GM12878 (cell line): ENCODE data around the gene DCP1B. TPM values are rescaled to one million over a fixed set of nuclear protein-coding genes. Genes with fewer than 3 reads are reported as not detected.

ENCODE experiments used
- ATAC-seq: fragments of 200-7000 bp; cut with Tn5 transposase; 3 replicates; pipeline ENCODE4 v1.9.1; 2020; ENCODE audit warnings: mild to moderate bottlenecking, moderate library complexity
- BruUV-seq: library from RNA; stranded (reverse); fragments of 400-500 nt; replicated peaks from 2 replicates; lab custom pipeline; 2021; lab: Mats Ljungman, UMichigan
- CTCF ChIA-PET: fragments of 300-600 bp; sonication (Branson Sonifier 250); formaldehyde crosslinking; extraction: SDS; loops from one replicate; lab custom pipeline; 2021; ENCODE audit warnings: inconsistent platforms; lab: Yijun Ruan, JAX
- POLR2A ChIA-PET: fragments of 350-600 bp; formaldehyde crosslinking; extraction: SDS; loops from one replicate; lab custom pipeline; 2021; ENCODE audit warnings: inconsistent platforms; lab: Charles Lee
- RAD21 ChIA-PET: fragments of 300-600 bp; sonication (Branson Sonifier 250); formaldehyde crosslinking; loops from one replicate; lab custom pipeline; 2023; ENCODE audit warnings: antibody characterized with exemption; ENCODE audit not compliant: unreplicated experiment; lab: Charles Lee
- SMC1A ChIA-PET: fragments of 300-600 bp; sonication (Branson Sonifier 250); formaldehyde crosslinking; loops from one replicate; lab custom pipeline; 2023; ENCODE audit not compliant: unreplicated experiment, uncharacterized antibody; lab: Charles Lee
- DNase-seq: peaks from one replicate; pipeline ENCODE4 v3.0.0-alpha.2; 2011; ENCODE audit warnings: low read depth, low spot score
- FAIRE-seq: peaks from 3 replicates; lab custom pipeline; 2011; peaks lifted over from hg19 to GRCh38; lab: Jason Lieb, UNC
- H2AFZ ChIP-seq: 2 replicates; pipeline ENCODE4 v1.6.0; 2011; ENCODE audit warnings: low read depth, low read length, control low read depth; ENCODE audit not compliant: control insufficient read depth
- H3K27ac ChIP-seq: 2 replicates; pipeline ENCODE4 v1.5.1; 2011; ENCODE audit warnings: control low read depth; ENCODE audit not compliant: control insufficient read depth, insufficient read depth
- H3K27me3 ChIP-seq, 2 experiments: replicated peaks in 1 of 2; 2 replicates each; pipeline versions ENCODE4 v1.6.0 to v1.6.1; 2011; ENCODE audit warnings: low read length in 1 of 2; ENCODE audit not compliant: control insufficient read depth in 2 of 2, insufficient read depth in 2 of 2
- H3K36me3 ChIP-seq, 2 experiments: 2 replicates each; pipeline ENCODE4 v1.5.1; 2011; ENCODE audit warnings: low read length in 1 of 2; ENCODE audit not compliant: control insufficient read depth in 2 of 2, insufficient read depth in 2 of 2
- H3K4me1 ChIP-seq: 2 replicates; pipeline ENCODE4 v1.6.1; 2011; ENCODE audit warnings: mild to moderate bottlenecking, low read length, moderate library complexity, mixed read lengths; ENCODE audit not compliant: control insufficient read depth, insufficient read depth
- H3K4me2 ChIP-seq: 2 replicates; pipeline ENCODE4 v1.6.0; 2011; ENCODE audit warnings: control low read depth; ENCODE audit not compliant: control insufficient read depth, insufficient read depth
- H3K4me3 ChIP-seq: fragments of 200-600 bp; sonication (generic); 2 replicates; pipeline ENCODE4 v1.5.1; 2016
- H3K79me2 ChIP-seq: 2 replicates; pipeline ENCODE4 v1.6.0; 2011; ENCODE audit warnings: low read length; ENCODE audit not compliant: control insufficient read depth, insufficient read depth
- H3K9ac ChIP-seq: 2 replicates; pipeline ENCODE4 v1.8.0; 2011; ENCODE audit warnings: low read length, control low read depth, mixed read lengths; ENCODE audit not compliant: control insufficient read depth, insufficient read depth
- H3K9me3 ChIP-seq: replicated peaks from 3 replicates; pipeline ENCODE4 v1.5.1; 2011; ENCODE audit warnings: mild to moderate bottlenecking, low read length; ENCODE audit not compliant: control insufficient read depth, insufficient read depth
- H4K20me1 ChIP-seq: 2 replicates; pipeline ENCODE4 v1.6.0; 2011; ENCODE audit not compliant: control insufficient read depth, insufficient read depth
- BHLHE40 ChIP-seq, 2 experiments: fragments of 450-650 bp in 1 of 2; IDR thresholded peaks; 2 replicates each; pipeline ENCODE4 v1.6.1; 2011 to 2017; ENCODE audit warnings: low read depth in 2 of 2, borderline replicate concordance in 1 of 2, improper control_type of control experiment in 1 of 2, low read length in 1 of 2, mild to moderate bottlenecking in 1 of 2
- CEBPB ChIP-seq, 2 experiments: fragments of 150-350 bp in 1 of 2; IDR thresholded peaks; 2 replicates each; pipeline ENCODE4 v1.6.1; 2012 to 2014; ENCODE audit warnings: low read depth in 2 of 2, low read length in 2 of 2, borderline replicate concordance in 1 of 2, inconsistent platforms in 1 of 2
- CHD2 ChIP-seq: IDR thresholded peaks from 2 replicates; pipeline ENCODE4 v1.6.1; 2011; ENCODE audit warnings: low read depth, low read length, improper control_type of control experiment, borderline replicate concordance
- HDGF ChIP-seq: fragments of 450-650 bp; IDR thresholded peaks from 2 replicates; pipeline ENCODE4 v1.6.1; 2016; ENCODE audit warnings: antibody characterized with exemption
- KAT2A ChIP-seq: conservative IDR thresholded peaks from 2 replicates; pipeline ENCODE4 v1.6.1; 2011; ENCODE audit warnings: low read depth, low read length; ENCODE audit not compliant: control insufficient read depth
- MTA3 ChIP-seq: IDR thresholded peaks from 2 replicates; pipeline ENCODE4 v1.6.1; 2012; ENCODE audit warnings: low read length, inconsistent platforms, borderline replicate concordance
- POLR2A ChIP-seq: IDR thresholded peaks from 2 replicates; pipeline ENCODE4 v1.6.1; 2011; ENCODE audit warnings: low read depth, mild to moderate bottlenecking, low read length
- RAD51 ChIP-seq: fragments of 450-650 bp; IDR thresholded peaks from 2 replicates; pipeline ENCODE4 v1.6.1; 2016; ENCODE audit warnings: moderate library complexity, mild to moderate bottlenecking, inconsistent platforms
- SPI1 ChIP-seq: IDR thresholded peaks from 2 replicates; pipeline ENCODE4 v1.6.1; 2011; ENCODE audit warnings: low read depth, mild to moderate bottlenecking, low read length, moderate library complexity, borderline replicate concordance; ENCODE audit not compliant: insufficient read depth
- WGBS: methylation state at CpG from one replicate; pipeline ENCODE4 v1.1.6; 2016; ENCODE audit warnings: low lambda C conversion rate; ENCODE audit not compliant: insufficient replicate concordance, insufficient coverage; ENCODE audit errors: missing lambda C conversion rate; 5-methylcytosine and 5-hydroxymethylcytosine counted together
- in situ Hi-C: fragments of 300-500 bp; cut with MboI; formaldehyde crosslinking; loops from 9 replicates; pipeline ENCODE4 v1.14.3; 2018; ENCODE audit warnings: mixed read lengths
- intact Hi-C: fragments of 100-400 bp; cut with micrococcal nuclease; formaldehyde crosslinking; loops from one replicate; pipeline ENCODE4 v1.14.2; 2022; ENCODE audit not compliant: unreplicated experiment
- polyA plus RNA-seq, 11 experiments: library from polyadenylated mRNA; depleted of rRNA in 4 of 11; unstranded in 6 of 11; stranded (reverse) in 5 of 11; fragments of >200 nt; fragmentation: Nextera tagmentation in 4 of 11; fragmentation: Illumina TruSeq in 1 of 11; extraction: Ambion mirVana in 4 of 11; extraction: Trizol in 1 of 11; gene quantifications; 1 replicate in 1 of 11; 2 replicates in 10 of 11; pipeline versions ENCODE4 v1.2.1 to v1.2.3, GENCODE V29; 2011 to 2016; ENCODE audit warnings: inconsistent platforms in 2 of 11, missing spikeins in 2 of 11, low read depth in 1 of 11
- total RNA-seq, 4 experiments: library from RNA; depleted of rRNA in 3 of 4; stranded (reverse); fragments of >200 nt in 3 of 4; fragmentation: Illumina TruSeq in 1 of 4; extraction: Trizol in 1 of 4; gene quantifications; 2 replicates each; pipeline versions ENCODE4 v1.2.1 to v1.2.3, GENCODE V29; 2013 to 2021
- TF ChIP-seq, protein P1 (sequence below): fragments of 150-350 bp; IDR thresholded peaks from 2 replicates; pipeline ENCODE4 v1.6.1; 2016; ENCODE audit warnings: low read depth, low read length

The DCP1B gene
- total and polyA plus RNA-seq, 10 of the 15 experiments (the other 5 are each of a cell fraction or from before 2014, with no cell fraction given), result 1.3 to 23.4 (median 15.3) TPM

DNA sequence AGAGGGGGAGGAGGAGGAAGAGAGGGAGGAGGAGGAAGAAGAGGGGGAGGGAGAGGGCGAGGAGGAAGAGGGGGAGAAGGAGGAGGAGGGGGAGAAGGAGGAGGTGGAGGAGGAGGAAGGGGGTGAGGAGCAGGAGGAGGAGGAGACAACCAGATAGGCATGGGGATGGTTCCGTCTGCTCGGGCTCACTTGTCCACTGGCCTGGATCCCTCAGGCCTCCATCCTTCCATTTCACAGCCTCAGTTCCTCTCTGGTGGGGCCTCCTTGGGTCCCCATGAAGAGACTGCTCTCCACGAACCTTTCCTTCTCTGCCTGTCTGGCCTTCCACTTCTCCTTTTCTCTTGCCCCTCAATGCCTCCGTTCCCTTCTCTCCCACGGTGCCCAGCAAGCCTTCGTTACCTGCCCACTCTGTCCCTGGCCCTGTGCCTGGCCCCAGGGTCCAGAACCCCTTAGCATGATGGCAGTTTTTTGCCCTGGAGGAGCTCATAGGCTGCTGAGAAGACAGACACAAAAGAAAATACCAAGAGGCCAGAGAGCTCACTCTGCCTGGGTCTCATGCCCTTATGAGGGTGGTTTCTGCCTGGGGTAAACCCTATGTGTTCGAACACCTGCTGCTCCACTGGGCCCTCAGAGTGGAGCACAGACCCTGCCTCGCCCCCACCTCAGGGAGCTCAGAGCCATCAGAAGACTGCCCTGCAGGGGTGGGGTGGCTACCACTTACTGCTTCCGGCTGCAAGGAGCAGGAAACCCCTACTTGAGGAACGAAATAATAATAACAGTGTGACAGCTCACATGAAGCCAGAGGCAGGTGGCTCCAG lies 74.1 kb downstream of the DCP1B start:
- no peaks in the 10 kb centered on the region for H3K79me2 ChIP-seq
- no peaks in the 10 kb centered on the region for H3K9me3 ChIP-seq
- in situ Hi-C loops, result no loop called here
- FAIRE-seq (no peak), ATAC-seq (no peak)
- H4K20me1 ChIP-seq, result no peaks in the 10 kb centered on the region
- CTCF ChIA-PET, result interaction anchor here (0.5 to 2.4 kb wide), 3 partner anchors 10 to 645 kb away, joined by 3 to 9 read pairs (median 3); no protein-coding TSS in a partner anchor
- H3K4me2 ChIP-seq, result no peak overlapping the region
- POLR2A ChIA-PET, result no interaction called here
- no peak overlapping the region for H3K4me3 ChIP-seq
- H3K27me3 ChIP-seq, result no peaks in the 10 kb centered on the region; a peak in 1 of 4 replicates
- H2AFZ ChIP-seq, result no peak overlapping the region
- intact Hi-C loops, result no loop called here
- peak; percentile 62 for TF ChIP-seq SPI1
- TF ChIP-seq CEBPB (IDR thresholded peaks at IDR 0.05; ENCODE audit: borderline replicate concordance in 1 of 2, low read depth in 2 of 2, low read length in 2 of 2), result no peak
- TF ChIP-seq, all 136 proteins: peak for 1
- H3K9ac ChIP-seq, result no peak overlapping the region
- ChIA-PET RAD21 (no interaction called here), SMC1A (interaction anchor here (1.7 kb wide), 1 partner anchor 9 kb away, joined by 8 read pairs; no protein-coding TSS in a partner anchor)
- H3K4me1 ChIP-seq, result peaks cover 18% of the 10 kb centered on the region
- no peak overlapping the region for H3K27ac ChIP-seq
- DNase-seq, result no peak
- 66% methylated on average over 11 of the region's 11 CpGs for WGBS
- no TSS peak for BruUV-seq
- no peaks in the 10 kb centered on the region for H3K36me3 ChIP-seq

DNA sequence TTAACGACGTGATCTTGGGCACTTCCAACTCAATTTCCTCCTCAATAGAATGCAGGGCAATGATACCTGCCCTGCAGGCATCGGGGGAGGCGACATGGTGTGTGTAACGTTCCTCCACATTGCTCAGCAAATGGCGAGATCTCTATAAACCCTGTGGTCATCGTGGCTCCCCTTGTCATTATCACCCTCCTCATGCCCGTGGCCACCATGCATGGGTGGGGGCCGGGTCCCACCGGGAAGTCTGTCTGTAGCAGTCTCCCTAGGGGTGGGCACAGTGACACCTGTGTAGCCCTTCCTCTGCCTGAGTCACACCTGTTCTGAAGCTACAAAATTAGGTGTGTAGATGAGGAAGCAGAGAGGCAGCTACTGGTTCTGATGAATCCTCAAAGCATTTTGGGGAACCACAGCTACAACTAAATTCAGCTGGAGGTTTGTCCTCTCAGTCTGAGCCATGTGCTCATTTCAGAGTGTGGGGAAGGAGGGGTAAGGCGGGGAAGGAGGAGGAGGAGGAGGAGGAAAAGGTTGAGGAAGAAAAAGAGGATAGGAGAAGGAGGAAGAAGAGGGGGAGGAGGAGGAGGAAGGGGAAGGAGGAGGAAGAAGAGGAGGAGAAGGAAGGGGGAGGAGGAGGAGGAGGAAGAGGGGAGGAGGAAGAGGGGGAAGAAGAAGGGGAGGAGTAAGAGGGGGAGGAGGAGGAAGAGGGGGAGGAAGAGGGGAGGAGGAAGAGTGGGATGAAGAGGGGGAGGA lies 74.8 kb downstream of the DCP1B start:
- Histone ChIP-seq H4K20me1 (no peaks in the 10 kb centered on the region), H3K27me3 (no peaks in the 10 kb centered on the region; a peak in 1 of 4 replicates)
- SMC1A ChIA-PET, result interaction anchor here (0.6 to 3.2 kb wide), 5 partner anchors 10 to 1319 kb away, joined by 3 to 14 read pairs (median 4); no protein-coding TSS in a partner anchor
- TF ChIP-seq CHD2 (no peak), BHLHE40 (IDR thresholded peaks at IDR 0.05; ENCODE audit: borderline replicate concordance in 1 of 2, low read depth in 2 of 2, low read length in 1 of 2) (no peak), POLR2A (no peak), KAT2A (no peak), MTA3 (no peak), HDGF (no peak), RAD51 (no peak)
- TF ChIP-seq, protein P1, sequence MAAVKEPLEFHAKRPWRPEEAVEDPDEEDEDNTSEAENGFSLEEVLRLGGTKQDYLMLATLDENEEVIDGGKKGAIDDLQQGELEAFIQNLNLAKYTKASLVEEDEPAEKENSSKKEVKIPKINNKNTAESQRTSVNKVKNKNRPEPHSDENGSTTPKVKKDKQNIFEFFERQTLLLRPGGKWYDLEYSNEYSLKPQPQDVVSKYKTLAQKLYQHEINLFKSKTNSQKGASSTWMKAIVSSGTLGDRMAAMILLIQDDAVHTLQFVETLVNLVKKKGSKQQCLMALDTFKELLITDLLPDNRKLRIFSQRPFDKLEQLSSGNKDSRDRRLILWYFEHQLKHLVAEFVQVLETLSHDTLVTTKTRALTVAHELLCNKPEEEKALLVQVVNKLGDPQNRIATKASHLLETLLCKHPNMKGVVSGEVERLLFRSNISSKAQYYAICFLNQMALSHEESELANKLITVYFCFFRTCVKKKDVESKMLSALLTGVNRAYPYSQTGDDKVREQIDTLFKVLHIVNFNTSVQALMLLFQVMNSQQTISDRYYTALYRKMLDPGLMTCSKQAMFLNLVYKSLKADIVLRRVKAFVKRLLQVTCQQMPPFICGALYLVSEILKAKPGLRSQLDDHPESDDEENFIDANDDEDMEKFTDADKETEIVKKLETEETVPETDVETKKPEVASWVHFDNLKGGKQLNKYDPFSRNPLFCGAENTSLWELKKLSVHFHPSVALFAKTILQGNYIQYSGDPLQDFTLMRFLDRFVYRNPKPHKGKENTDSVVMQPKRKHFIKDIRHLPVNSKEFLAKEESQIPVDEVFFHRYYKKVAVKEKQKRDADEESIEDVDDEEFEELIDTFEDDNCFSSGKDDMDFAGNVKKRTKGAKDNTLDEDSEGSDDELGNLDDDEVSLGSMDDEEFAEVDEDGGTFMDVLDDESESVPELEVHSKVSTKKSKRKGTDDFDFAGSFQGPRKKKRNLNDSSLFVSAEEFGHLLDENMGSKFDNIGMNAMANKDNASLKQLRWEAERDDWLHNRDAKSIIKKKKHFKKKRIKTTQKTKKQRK, result no peak

More for the DNA sequence above, 74.8 kb downstream of the DCP1B start:
- POLR2A ChIA-PET, result no interaction called here
- in situ Hi-C loops (no loop called here), intact Hi-C loops (no loop called here)
- DNase-seq (no peak), FAIRE-seq (no peak), ATAC-seq (no peak)
- BruUV-seq, result no TSS peak
- Histone ChIP-seq H3K4me3 (no peak overlapping the region), H2AFZ (no peak overlapping the region), H3K4me2 (no peak overlapping the region), H3K27ac (no peak overlapping the region), H3K9ac (no peak overlapping the region), H3K4me1 (peaks cover 23% of the 10 kb centered on the region), H3K9me3 (no peaks in the 10 kb centered on the region), H3K36me3 (no peaks in the 10 kb centered on the region), H3K79me2 (no peaks in the 10 kb centered on the region)
- WGBS, result 18% methylated on average over 11 of the region's 11 CpGs
- RAD21 ChIA-PET, result no interaction called here
- CTCF ChIA-PET, result interaction anchor here (1.5 to 2.4 kb wide), 2 partner anchors 10 to 138 kb away, joined by 3 to 9 read pairs; no protein-coding TSS in a partner anchor
